SH-SY5Y (cell line): ENCODE results near the gene BRAT1.

Source experiments
- GATA2 ChIP-seq: IDR thresholded peaks from 2 replicates; pipeline ENCODE4 v1.6.1; 2011; ENCODE audit warnings: mild to moderate bottlenecking, low read depth, low read length
- GATA3 ChIP-seq: IDR thresholded peaks from 2 replicates; pipeline ENCODE4 v1.6.1; 2011; ENCODE audit warnings: low read depth, mild to moderate bottlenecking, low read length, moderate library complexity

GRCh38 chr7:2527505-2528467 lies 27.5 kb downstream of the BRAT1 start:
- no peak for TF ChIP-seq GATA3
- no peak for TF ChIP-seq GATA2
